WI38 (cell line): ENCODE data around the gene ZSCAN10.
"Not testable (repeated sequence)": the region's sequence is repeated elsewhere in the genome, so short reads cannot be mapped to it uniquely, and the experiment has no call there.

Source experiments
- H3K4me3 ChIP-seq: 2 replicates; pipeline ENCODE4 v1.5.1; 2011; ENCODE audit warnings: low read depth, mild to moderate bottlenecking, control low read depth, low read length
- CTCF ChIP-seq: IDR thresholded peaks from 2 replicates; pipeline ENCODE4 v1.5.1; 2012; ENCODE audit warnings: low read depth, mild to moderate bottlenecking, control low read depth, low read length

The ZSCAN10 gene

GRCh38 chr16:3070608-3071111 lies 28.4 kb downstream of the ZSCAN10 start:
- TF ChIP-seq CTCF = no peak

GRCh38 chr16:3069146-3069545 lies 29.9 kb downstream of the ZSCAN10 start:
- not testable (repeated sequence) for H3K4me3 ChIP-seq

More at GRCh38 chr16:3070608-3071111, 28.4 kb downstream of the ZSCAN10 start:
- H3K4me3 ChIP-seq = no peak overlapping the region

GRCh38 chr16:3068487-3068886 lies 30.6 kb downstream of the ZSCAN10 start:
- TF ChIP-seq CTCF = no peak
- no peak overlapping the region for H3K4me3 ChIP-seq

GRCh38 chr16:3066440-3066748 lies 32.7 kb downstream of the ZSCAN10 start:
- H3K4me3 ChIP-seq = peak overlapping the region; percentile 56; the same call in 1 of the 2 replicates
- no peak for TF ChIP-seq CTCF

GRCh38 chr16:3065742-3066439 lies 33.2 kb downstream of the ZSCAN10 start:
- no peak for TF ChIP-seq CTCF
- H3K4me3 ChIP-seq = peak overlapping the region; percentile 56

GRCh38 chr16:3065069-3065741 lies 33.9 kb downstream of the ZSCAN10 start, which contains the start of gene IL32:
Gene IL32 (plus strand): TSS chr16:3065640. CDS start chr16:3065812, 172 bp downstream.
- TF ChIP-seq CTCF = no peak
- peak within 1 kb of the TSS; percentile 56 for H3K4me3 ChIP-seq

- TF ChIP-seq CTCF = no peak
- no peak overlapping the region for H3K4me3 ChIP-seq
These were observed 35.3 kb downstream of the ZSCAN10 start for GRCh38 chr16:3063625-3064386.
